Epithelial cell of esophagus (primary cell): Measurements from ENCODE around the gene GNAT2.

Experiments used
- DNase-seq: peaks from one replicate; pipeline ENCODE4 v3.0.0; 2010; ENCODE audit warnings: low read depth
- H3K4me3 ChIP-seq: 2 replicates; pipeline ENCODE4 v1.5.1; 2011; ENCODE audit warnings: mild to moderate bottlenecking, low read length, control low read depth
- CTCF ChIP-seq: IDR thresholded peaks from 2 replicates; pipeline ENCODE4 v1.5.1; 2011; ENCODE audit warnings: low read depth, mild to moderate bottlenecking, low read length, control low read depth, inconsistent platforms; ENCODE audit not compliant: insufficient read depth; ENCODE audit errors: missing control alignments

Gene GNAT2

GRCh38 chr1:109642626-109643025, 23.2 kb upstream of the GNAT2 start:
- DNase-seq: no peak
- H3K4me3 ChIP-seq: no peak overlapping the region
- TF ChIP-seq CTCF: no peak

- no peak for TF ChIP-seq CTCF
- H3K4me3 ChIP-seq: no peak overlapping the region
- no peak for DNase-seq
Observed at GRCh38 chr1:109641861-109642260, 22.4 kb upstream of the GNAT2 start.

- no peak overlapping the region for H3K4me3 ChIP-seq
- DNase-seq: no peak
- TF ChIP-seq CTCF: no peak
Observed at GRCh38 chr1:109641078-109641740, 21.8 kb upstream of the GNAT2 start.

- peak; percentile 68 for DNase-seq
- H3K4me3 ChIP-seq: no peak overlapping the region
- peak; percentile 96 for TF ChIP-seq CTCF
Observed at GRCh38 chr1:109640285-109640865, 21.0 kb upstream of the GNAT2 start.

- no peak for TF ChIP-seq CTCF
- H3K4me3 ChIP-seq: no peak overlapping the region
- DNase-seq: no peak
Observed at GRCh38 chr1:109639841-109640184, 20.4 kb upstream of the GNAT2 start.

- no peak for DNase-seq
- TF ChIP-seq CTCF: no peak
- H3K4me3 ChIP-seq: no peak overlapping the region
Observed at GRCh38 chr1:109639063-109639840, 19.8 kb upstream of the GNAT2 start.
